Endothelial cell of umbilical vein (primary cell): Measurements from ENCODE around the gene SART1. TPM values are rescaled to one million over a fixed set of nuclear protein-coding genes. Genes with fewer than 3 reads are reported as not detected.

Source experiments
- BruUV-seq: library from RNA; stranded (reverse); fragments of 400-500 nt; replicated peaks from 2 replicates; lab custom pipeline; 2021; lab: Mats Ljungman, UMichigan
- CTCF ChIA-PET: fragments of 300-600, 350-600 bp; sonication (Branson Sonifier 250); formaldehyde crosslinking; loops from one replicate; lab custom pipeline; 2021; ENCODE audit warnings: antibody characterized with exemption, inconsistent platforms; lab: Charles Lee
- POLR2A ChIA-PET: fragments of 300-600, 350-600 bp; sonication (Branson Sonifier 250); formaldehyde crosslinking; loops from one replicate; lab custom pipeline; 2021; ENCODE audit warnings: antibody characterized with exemption, inconsistent platforms; lab: Charles Lee
- DNase-seq: peaks from one replicate; pipeline ENCODE4 v3.0.0-alpha.2; 2011; ENCODE audit warnings: low read depth, low spot score
- FAIRE-seq: peaks from 2 replicates; lab custom pipeline; 2011; peaks lifted over from hg19 to GRCh38; lab: Jason Lieb, UNC
- H2AFZ ChIP-seq: 2 replicates; pipeline ENCODE4 v1.6.0; 2012; ENCODE audit warnings: low read depth, low read length, control low read depth, inconsistent platforms
- H3K27ac ChIP-seq: 2 replicates; pipeline ENCODE4 v1.5.1; 2011; ENCODE audit warnings: low read depth, mild to moderate bottlenecking, control low read depth, low read length, moderate library complexity; ENCODE audit not compliant: insufficient read depth
- H3K27me3 ChIP-seq, 2 experiments: 2 replicates each; pipeline versions ENCODE4 v1.6.0 to v1.6.1; 2011; ENCODE audit warnings: low read length in 2 of 2, mixed read lengths in 1 of 2; ENCODE audit not compliant: control insufficient read depth in 2 of 2, insufficient read depth in 2 of 2
- H3K36me3 ChIP-seq, 2 experiments: 2 replicates in 1 of 2; 3 replicates in 1 of 2; pipeline ENCODE4 v1.5.1; 2011; ENCODE audit warnings: low read length in 2 of 2, mild to moderate bottlenecking in 1 of 2, moderate library complexity in 1 of 2; ENCODE audit not compliant: control insufficient read depth in 2 of 2, insufficient read depth in 2 of 2; ENCODE audit errors: extremely low read depth in 1 of 2
- H3K4me1 ChIP-seq: 3 replicates; pipeline ENCODE4 v1.5.1; 2011; ENCODE audit warnings: mild to moderate bottlenecking, low read length; ENCODE audit not compliant: control insufficient read depth, insufficient read depth; ENCODE audit errors: extremely low read depth
- H3K4me2 ChIP-seq: 2 replicates; pipeline ENCODE4 v1.6.1; 2011; ENCODE audit warnings: low read length, control low read depth, mixed read lengths; ENCODE audit not compliant: insufficient read depth
- H3K4me3 ChIP-seq, 3 experiments: fragments of 200-600 bp in 1 of 3; sonication (generic), shearing (Covaris generic) in 1 of 3; replicated peaks in 1 of 3; 2 replicates each; pipeline ENCODE4 v1.5.1; 2011 to 2016; ENCODE audit warnings: control low read depth in 3 of 3, low read length in 3 of 3, mild to moderate bottlenecking in 2 of 3, inconsistent platforms in 1 of 3, low read depth in 1 of 3, moderate library complexity in 1 of 3; ENCODE audit not compliant: insufficient read depth in 1 of 3
- H3K79me2 ChIP-seq: 2 replicates; pipeline ENCODE4 v1.6.0; 2012; ENCODE audit warnings: low read length, inconsistent platforms; ENCODE audit not compliant: control insufficient read depth, insufficient read depth
- H3K9ac ChIP-seq: replicated peaks from 2 replicates; pipeline ENCODE3; 2011; ENCODE audit warnings: low read length, control low read depth; ENCODE audit not compliant: insufficient read depth; ENCODE audit errors: extremely low read depth
- H3K9me1 ChIP-seq: replicated peaks from 3 replicates; pipeline ENCODE4 v1.6.0; 2011; ENCODE audit warnings: mild to moderate bottlenecking, low read length; ENCODE audit not compliant: control insufficient read depth, insufficient read depth; ENCODE audit errors: extremely low read depth
- H3K9me3 ChIP-seq: replicated peaks from 2 replicates; pipeline ENCODE4 v1.5.1; 2012; ENCODE audit warnings: low read length, inconsistent platforms; ENCODE audit not compliant: control insufficient read depth, insufficient read depth
- H4K20me1 ChIP-seq: replicated peaks from 2 replicates; pipeline ENCODE3; 2011; ENCODE audit warnings: mild to moderate bottlenecking, low read length; ENCODE audit not compliant: control insufficient read depth, insufficient read depth; ENCODE audit errors: extremely low read depth
- EZH2 ChIP-seq: IDR thresholded peaks from 2 replicates; pipeline ENCODE4 v1.6.1; 2012; ENCODE audit warnings: borderline replicate concordance, low read depth, mild to moderate bottlenecking, moderate library complexity, low read length, inconsistent platforms; ENCODE audit not compliant: severe bottlenecking
- FOS ChIP-seq: IDR thresholded peaks from 2 replicates; pipeline ENCODE4 v1.6.1; 2011; ENCODE audit warnings: mild to moderate bottlenecking, low read length, moderate library complexity, borderline replicate concordance; ENCODE audit not compliant: insufficient read depth
- GATA2 ChIP-seq: IDR thresholded peaks from 2 replicates; pipeline ENCODE4 v1.7.0; 2011; ENCODE audit warnings: low read depth, mild to moderate bottlenecking, moderate library complexity, mixed read lengths, low read length; ENCODE audit not compliant: insufficient read length, insufficient read depth
- JUN ChIP-seq: IDR thresholded peaks from 2 replicates; pipeline ENCODE4 v1.6.1; 2011; ENCODE audit warnings: borderline replicate concordance, low read depth; ENCODE audit not compliant: insufficient read length, insufficient read depth
- MYC ChIP-seq: IDR thresholded peaks from one replicate; pipeline ENCODE4 v1.6.1; 2011; ENCODE audit warnings: mild to moderate bottlenecking, low read depth, low read length
- POLR2A ChIP-seq: IDR thresholded peaks from 2 replicates; pipeline ENCODE4 v1.6.1; 2012; ENCODE audit warnings: low read depth, mild to moderate bottlenecking, control low read depth, low read length
- POLR2AphosphoS5 ChIP-seq: IDR thresholded peaks from 2 replicates; pipeline ENCODE4 v1.6.1; 2012; ENCODE audit warnings: low read depth, mild to moderate bottlenecking, control low read depth, low read length, moderate library complexity; ENCODE audit not compliant: insufficient read depth
- dilution Hi-C: fragments of 300-500 bp; cut with MboI; formaldehyde crosslinking; loops from one replicate; pipeline ENCODE4 v1.15.0; 2019; ENCODE audit warnings: low sequenced_read_pairs; ENCODE audit not compliant: extremely low pct_ligation_motif_present
- intact Hi-C: fragments of 100-400 bp; cut with micrococcal nuclease; formaldehyde crosslinking; loops from one replicate; pipeline ENCODE4 v1.10.0; 2022
- polyA plus RNA-seq, 4 experiments: library from polyadenylated mRNA; depleted of rRNA in 3 of 4; stranded (reverse) in 3 of 4; unstranded in 1 of 4; fragments of >200 nt; gene quantifications; 2 replicates each; pipeline versions ENCODE4 v1.2.1 to v1.2.3, GENCODE V29; 2011 to 2012; ENCODE audit warnings: missing spikeins in 1 of 4
- total RNA-seq: library from RNA; stranded (reverse); gene quantifications from 2 replicates; pipeline ENCODE4 v1.2.3, GENCODE V29; 2021
- TF ChIP-seq, protein P1 (sequence below): IDR thresholded peaks from 2 replicates; pipeline ENCODE4 v1.6.1; 2011; ENCODE audit not compliant: insufficient read depth, insufficient read length
- TF ChIP-seq, protein P2 (sequence below), 2 donors: IDR thresholded peaks; 1 replicate in 1 of 2; 2 replicates in 1 of 2; pipeline ENCODE4 v1.5.1; 2011; ENCODE audit warnings: low read length in 2 of 2, mild to moderate bottlenecking in 2 of 2, moderate library complexity in 2 of 2, control low read depth in 1 of 2, inconsistent platforms in 1 of 2, low read depth in 1 of 2; ENCODE audit not compliant: insufficient read depth in 1 of 2; ENCODE audit errors: extremely low read depth in 1 of 2

SART1 gene
- total and polyA plus RNA-seq, 2 donors (not counting 3 experiments of a cell fraction or from before 2014, with no cell fraction given) = 21.8 to 62.7 TPM

DNA sequence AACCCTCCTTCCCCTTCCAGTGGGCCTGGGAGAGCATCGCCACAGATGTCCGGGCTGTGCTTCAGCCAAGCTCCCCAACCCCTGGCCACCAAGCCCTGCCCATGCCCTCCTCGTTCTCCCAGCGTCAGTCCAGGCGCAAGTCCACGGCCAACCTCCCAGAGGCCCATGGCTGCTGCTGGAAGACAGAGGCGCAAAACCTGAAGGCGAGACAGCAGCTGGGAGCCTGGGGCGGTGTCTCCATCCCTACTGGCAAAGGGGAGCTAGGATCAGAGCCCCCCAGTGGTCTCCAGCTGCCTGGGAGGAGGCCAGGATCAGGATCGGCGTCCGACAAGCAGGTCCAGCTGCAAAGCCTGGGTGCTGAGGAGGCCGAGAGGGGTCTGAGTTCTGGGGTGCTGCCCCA lies 14.4 kb upstream of the SART1 start:
- TF ChIP-seq POLR2AphosphoS5 (no peak), FOS (no peak), JUN (no peak), EZH2 (no peak), GATA2 (no peak), MYC (no peak), POLR2A (no peak)
- TF ChIP-seq, protein P1, sequence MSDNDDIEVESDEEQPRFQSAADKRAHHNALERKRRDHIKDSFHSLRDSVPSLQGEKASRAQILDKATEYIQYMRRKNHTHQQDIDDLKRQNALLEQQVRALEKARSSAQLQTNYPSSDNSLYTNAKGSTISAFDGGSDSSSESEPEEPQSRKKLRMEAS = no peak
- TF ChIP-seq, protein P2, sequence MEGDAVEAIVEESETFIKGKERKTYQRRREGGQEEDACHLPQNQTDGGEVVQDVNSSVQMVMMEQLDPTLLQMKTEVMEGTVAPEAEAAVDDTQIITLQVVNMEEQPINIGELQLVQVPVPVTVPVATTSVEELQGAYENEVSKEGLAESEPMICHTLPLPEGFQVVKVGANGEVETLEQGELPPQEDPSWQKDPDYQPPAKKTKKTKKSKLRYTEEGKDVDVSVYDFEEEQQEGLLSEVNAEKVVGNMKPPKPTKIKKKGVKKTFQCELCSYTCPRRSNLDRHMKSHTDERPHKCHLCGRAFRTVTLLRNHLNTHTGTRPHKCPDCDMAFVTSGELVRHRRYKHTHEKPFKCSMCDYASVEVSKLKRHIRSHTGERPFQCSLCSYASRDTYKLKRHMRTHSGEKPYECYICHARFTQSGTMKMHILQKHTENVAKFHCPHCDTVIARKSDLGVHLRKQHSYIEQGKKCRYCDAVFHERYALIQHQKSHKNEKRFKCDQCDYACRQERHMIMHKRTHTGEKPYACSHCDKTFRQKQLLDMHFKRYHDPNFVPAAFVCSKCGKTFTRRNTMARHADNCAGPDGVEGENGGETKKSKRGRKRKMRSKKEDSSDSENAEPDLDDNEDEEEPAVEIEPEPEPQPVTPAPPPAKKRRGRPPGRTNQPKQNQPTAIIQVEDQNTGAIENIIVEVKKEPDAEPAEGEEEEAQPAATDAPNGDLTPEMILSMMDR (IDR thresholded peaks at IDR 0.05; ENCODE audit: extremely low read depth in 1 of 2, insufficient read depth in 1 of 2, low read depth in 1 of 2, low read length in 2 of 2) = no peak
- no peak overlapping the region for H3K4me2 ChIP-seq
- no peak overlapping the region for H2AFZ ChIP-seq
- H3K4me1 ChIP-seq = no peaks in the 10 kb centered on the region
- intact Hi-C loops = no loop called here
- POLR2A ChIA-PET = no interaction called here
- no peaks in the 10 kb centered on the region for H3K79me2 ChIP-seq
- no peak overlapping the region for H3K27ac ChIP-seq
- H3K9me3 ChIP-seq = no peaks in the 10 kb centered on the region
- H3K36me3 ChIP-seq = no peaks in the 10 kb centered on the region
- no peak for DNase-seq
- peaks cover 0 to under 1% of the 10 kb centered on the region in 2 experiments for H3K27me3 ChIP-seq
- H3K9me1 ChIP-seq = no peaks in the 10 kb centered on the region
- CTCF ChIA-PET = interaction anchor here (1.0 to 1.8 kb wide), 6 partner anchors 9 to 59 kb away, joined by 3 to 5 read pairs (median 4); partner anchors contain the start of genes CCDC85B and FIBP
- H3K9ac ChIP-seq = no peak overlapping the region
- BruUV-seq = no TSS peak
- dilution Hi-C loops = no loop called here
- FAIRE-seq = no peak
- H4K20me1 ChIP-seq = no peaks in the 10 kb centered on the region
- no peak overlapping the region for H3K4me3 ChIP-seq
